Measurements from ENCODE around the gene PTCH2.

Gene PTCH2, protein sequence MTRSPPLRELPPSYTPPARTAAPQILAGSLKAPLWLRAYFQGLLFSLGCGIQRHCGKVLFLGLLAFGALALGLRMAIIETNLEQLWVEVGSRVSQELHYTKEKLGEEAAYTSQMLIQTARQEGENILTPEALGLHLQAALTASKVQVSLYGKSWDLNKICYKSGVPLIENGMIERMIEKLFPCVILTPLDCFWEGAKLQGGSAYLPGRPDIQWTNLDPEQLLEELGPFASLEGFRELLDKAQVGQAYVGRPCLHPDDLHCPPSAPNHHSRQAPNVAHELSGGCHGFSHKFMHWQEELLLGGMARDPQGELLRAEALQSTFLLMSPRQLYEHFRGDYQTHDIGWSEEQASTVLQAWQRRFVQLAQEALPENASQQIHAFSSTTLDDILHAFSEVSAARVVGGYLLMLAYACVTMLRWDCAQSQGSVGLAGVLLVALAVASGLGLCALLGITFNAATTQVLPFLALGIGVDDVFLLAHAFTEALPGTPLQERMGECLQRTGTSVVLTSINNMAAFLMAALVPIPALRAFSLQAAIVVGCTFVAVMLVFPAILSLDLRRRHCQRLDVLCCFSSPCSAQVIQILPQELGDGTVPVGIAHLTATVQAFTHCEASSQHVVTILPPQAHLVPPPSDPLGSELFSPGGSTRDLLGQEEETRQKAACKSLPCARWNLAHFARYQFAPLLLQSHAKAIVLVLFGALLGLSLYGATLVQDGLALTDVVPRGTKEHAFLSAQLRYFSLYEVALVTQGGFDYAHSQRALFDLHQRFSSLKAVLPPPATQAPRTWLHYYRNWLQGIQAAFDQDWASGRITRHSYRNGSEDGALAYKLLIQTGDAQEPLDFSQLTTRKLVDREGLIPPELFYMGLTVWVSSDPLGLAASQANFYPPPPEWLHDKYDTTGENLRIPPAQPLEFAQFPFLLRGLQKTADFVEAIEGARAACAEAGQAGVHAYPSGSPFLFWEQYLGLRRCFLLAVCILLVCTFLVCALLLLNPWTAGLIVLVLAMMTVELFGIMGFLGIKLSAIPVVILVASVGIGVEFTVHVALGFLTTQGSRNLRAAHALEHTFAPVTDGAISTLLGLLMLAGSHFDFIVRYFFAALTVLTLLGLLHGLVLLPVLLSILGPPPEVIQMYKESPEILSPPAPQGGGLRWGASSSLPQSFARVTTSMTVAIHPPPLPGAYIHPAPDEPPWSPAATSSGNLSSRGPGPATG

DNA sequence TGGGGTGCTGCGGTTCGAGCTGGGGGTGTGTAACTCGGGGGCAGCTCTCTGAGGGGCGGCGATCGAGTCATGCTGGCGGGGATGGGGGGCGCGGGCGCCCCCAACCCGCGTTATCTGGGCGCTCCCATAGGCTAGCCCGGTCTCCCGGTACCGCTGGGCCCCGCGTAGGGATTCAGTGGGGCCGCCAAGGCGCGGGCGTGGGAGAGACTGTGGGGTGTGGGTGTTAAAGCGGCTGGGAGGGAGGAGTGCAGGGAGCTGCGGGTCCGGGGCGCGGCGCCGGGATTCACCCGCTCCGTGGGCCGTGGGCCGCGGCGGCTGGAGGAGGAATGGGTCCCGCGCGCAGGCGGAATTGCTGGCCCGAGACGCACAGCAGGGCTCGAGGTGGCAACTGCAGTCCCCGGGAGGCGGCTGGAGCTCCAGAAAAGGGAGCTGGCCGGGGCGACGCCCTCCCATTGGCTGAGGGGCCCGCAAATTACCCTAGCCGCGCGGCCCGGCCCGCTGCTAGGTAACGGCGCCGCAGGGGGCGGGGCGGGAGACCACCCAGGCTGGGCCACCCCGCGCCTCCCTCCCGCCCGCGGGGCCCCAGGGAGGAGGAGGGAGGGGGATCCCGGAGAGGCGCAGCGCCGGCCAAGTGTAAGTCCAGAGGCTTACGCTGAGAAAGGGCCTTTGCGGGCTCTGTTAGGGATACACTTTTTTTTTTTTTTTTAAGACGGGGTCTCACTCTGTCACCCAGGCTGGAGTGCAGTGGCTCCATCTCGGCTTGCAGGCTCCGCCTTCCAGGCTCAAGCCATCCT, at the start of gene PTCH2:
PTCH2 (minus strand) TSS at position 392 of the 794 bp plus-strand sequence; CDS start at position 71, 321 bp downstream.
- no peak for DNase-seq

DNA sequence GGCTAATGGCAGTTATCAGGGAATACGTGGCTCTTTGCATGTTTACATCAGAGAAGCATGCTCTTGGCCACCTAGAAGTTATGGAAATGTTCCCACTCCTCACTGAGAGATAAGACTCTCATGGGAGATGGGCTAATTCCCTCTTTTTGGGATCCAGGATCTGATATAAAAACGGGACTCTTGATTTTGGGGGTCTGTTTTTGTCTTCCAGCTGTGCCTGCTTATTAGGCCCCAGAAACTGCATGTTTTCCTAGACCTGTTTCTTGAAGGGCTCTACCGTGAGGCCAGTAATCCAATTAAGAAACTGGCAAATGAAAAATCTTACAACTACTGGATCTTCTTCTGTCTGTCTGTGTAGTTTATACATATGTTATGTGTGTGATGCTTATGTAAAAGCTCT, 47.0 kb upstream of the PTCH2 start:
- DNase-seq = no peak

DNA sequence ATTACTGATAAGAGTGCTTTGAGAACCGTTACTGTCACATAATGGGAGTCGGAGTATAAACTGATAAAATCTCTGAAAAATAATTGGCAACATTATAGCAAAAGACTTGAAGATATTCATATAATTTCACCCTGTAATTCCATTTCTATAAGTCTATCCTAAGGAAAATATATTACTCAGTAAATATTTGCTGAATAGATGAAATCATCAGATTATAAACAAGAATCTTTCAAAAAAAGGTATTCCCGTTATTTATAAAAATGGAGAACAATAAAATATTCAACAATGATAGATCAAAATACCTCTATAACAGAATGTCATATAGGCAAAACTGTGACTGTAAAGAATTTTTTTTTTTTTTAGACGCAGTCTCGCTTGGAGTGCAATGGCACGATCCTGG, 42.4 kb upstream of the PTCH2 start:
- DNase-seq = no peak

DNA sequence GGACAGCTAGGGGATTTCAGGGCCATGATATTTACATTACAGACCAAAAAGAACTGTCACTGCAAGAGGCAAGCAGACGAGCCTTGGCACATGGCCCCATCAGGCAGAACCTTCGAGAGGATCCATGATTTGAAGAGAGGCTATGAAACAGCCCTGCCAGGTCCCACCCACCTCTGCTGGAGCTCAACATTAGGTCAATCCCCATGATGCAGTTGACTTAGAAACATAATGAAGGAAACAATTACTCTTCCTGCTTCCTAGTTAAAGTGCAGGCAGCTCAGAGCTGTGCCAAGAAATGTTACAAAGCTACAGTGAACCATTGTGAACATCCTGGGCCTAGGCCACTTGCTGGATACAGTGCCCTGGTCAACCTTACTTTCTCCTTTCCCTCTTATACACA, 41.7 kb upstream of the PTCH2 start:
- no peak for DNase-seq

- DNase-seq = no peak
Observed at GRCh38 chr1:44881011-44881632, 38.1 kb upstream of the PTCH2 start.

DNA sequence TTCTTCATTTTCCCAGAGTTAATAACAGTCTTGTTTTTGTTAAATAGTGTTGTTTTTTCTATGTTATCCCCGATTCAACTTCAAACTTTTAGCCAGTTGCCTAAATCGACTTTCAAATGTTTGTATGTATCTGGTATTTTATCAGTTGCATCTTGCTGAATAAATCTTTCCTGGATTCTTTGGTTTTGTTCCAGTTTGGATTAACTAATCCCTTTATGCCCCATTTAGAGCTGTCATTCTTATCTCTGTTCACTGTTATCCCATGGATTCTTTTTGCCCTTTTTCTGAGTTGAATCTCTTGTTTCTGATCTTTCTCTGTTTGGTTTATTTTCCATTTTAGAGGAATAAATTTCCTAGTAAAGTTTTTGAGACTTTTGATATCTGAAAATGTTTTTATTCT, 31.1 kb upstream of the PTCH2 start:
- DNase-seq = no peak

DNA sequence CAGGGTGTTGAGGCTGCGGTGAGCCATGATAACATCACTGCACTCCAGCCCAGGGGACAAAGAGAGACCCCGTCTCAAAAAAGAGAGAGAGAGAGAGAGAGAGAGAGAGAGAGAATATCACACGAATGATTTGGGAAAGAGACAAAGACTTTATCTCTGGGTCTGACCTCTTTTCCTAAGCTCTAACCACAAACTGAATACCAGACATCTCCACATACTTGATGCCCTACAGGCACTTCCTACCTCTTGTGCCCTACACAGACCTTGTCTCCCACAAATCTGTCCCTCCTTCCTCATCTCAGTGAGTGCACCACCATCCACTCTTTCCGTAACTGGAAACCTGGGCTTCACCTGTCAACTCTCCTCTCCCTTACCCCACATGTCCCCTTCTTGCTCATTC, 27.0 kb upstream of the PTCH2 start:
- DNase-seq = no peak

GRCh38 chr1:44867801-44868200, 24.7 kb upstream of the PTCH2 start:
- DNase-seq = no peak

- DNase-seq = no peak
Observed at GRCh38 chr1:44862829-44863401, 19.9 kb upstream of the PTCH2 start.

GRCh38 chr1:44860891-44861425, 17.9 kb upstream of the PTCH2 start:
- no peak for DNase-seq

DNA sequence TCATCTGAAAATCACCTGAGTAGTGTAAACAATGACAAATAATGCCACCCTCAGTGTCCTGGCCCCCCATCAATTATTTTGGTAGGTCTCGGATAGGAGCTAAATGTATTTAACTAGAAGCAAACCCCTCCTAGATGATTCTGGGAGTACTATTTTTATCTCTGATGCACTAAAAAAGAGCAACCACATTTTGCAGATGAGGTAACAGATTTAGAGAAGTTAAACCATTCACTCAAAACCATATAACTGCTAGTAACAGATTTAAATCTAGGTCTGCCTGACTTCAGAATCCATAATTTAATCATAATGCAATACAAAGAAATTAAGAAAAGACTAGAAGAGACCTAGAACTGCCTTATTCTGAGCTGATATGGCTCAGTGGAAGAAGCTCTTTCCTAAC, 17.3 kb upstream of the PTCH2 start:
- no peak for DNase-seq

- DNase-seq = no peak
Observed at GRCh38 chr1:44857446-44857845, 14.4 kb upstream of the PTCH2 start.

- no peak for DNase-seq
Observed at GRCh38 chr1:44855742-44856141, 12.7 kb upstream of the PTCH2 start.

GRCh38 chr1:44854970-44855369, 11.9 kb upstream of the PTCH2 start:
- DNase-seq = no peak

DNA sequence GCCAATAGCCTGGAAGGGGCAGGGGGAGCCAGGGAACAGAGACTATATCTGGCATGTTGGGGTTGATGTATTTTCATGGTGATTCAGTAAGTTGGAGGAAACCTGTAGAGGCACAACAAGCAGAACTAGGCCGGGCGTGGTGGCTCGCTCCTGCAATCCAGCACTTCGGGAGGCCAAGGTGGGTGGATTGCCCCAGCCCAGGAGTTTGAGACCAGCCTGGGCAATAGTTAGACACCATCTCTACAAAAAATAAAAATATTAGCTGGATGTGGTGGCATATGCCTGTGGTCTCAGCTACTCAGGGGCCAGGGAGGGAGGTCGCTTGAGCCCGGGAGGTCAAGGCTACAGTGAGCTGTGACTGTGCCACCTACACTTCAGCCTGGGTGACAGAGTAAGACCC, 10.1 kb upstream of the PTCH2 start:
- no peak for DNase-seq

GRCh38 chr1:44851308-44851707, 8.3 kb upstream of the PTCH2 start:
- no peak for DNase-seq

DNA sequence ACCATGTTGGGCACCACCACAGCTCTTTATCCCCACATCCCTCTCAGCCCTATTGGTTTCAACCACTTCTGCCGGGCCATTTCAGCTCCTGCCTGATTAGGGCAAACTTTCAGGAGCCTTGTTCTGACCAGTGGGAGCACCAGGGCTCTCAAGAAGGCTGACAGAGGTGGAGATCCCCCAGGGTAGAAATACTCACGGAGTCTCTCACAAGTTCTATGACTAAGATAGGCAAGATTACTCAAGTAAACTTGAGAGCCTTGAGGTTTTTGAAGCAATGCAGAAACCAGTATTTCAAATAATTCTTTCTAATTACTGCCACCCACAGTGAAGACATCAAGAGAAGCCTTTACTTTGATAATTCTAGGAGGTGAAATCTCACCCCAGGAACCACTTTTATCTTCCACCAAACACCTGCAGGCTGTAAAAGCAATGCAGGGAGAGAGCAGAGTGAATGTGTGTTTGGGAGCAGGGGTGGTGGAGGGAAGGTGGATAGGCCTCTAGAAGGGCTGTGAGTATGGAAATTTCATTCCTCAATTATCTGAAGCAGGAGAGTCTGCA, 6.6 kb upstream of the PTCH2 start:
- DNase-seq = no peak

DNA sequence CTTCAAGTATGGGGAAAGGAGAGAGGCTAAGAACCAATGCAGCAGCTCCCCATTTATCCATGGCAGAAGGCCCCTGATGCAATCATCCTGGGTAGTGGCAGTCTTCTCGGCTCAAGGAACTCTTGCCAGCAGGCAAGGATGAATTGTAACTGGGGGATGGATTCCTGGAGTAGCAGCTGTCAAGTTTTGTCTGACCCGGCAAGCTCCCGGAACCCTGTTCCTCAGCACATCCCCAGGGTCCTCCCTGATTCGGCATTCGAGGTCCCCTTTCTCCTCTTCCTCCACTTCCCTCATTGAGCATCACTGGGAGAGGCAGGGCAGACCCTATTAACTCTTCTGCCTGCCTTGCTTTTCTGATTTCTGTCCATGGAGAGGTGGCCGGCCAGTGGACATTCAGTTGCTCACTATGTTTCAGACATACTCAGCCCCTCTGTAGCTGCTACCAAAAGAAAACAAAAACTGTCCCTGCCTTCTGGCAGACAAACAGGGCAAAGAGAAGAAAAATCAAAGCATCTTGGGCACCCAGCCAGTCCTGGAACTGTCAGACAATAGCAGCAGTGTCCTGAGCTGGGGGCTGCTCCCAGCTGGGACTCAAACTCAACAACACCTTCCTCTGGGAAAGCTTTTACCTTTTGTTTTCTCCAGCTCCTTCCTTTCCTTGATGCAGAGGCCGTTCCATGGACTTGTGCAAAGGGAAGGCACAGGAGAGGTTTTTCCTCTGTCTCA, 5.6 kb upstream of the PTCH2 start:
- DNase-seq = no peak

GRCh38 chr1:44847845-44848244, 4.8 kb upstream of the PTCH2 start:
- DNase-seq = no peak

DNA sequence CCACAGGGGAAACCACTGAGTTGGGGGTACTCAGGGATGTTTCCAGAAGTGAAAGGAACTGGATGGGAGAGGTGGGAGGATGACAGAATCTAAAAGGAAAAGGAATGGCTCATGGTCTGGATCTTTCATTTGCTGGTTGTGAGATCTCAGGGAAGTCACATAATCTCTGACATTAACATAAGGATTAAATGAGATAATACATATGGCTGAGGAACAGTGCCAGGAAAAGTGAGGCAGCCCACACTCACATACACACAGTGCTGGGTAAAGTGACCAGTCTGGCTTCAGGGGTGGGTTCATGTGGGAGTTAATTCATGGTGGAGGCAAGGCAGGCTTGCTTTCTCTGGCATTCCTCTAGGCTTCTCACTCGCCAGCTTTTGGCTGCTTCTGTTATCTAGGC, 3.9 kb upstream of the PTCH2 start:
- no peak for DNase-seq

Data from CD4-positive, alpha-beta T cell treated with Interleukin-15 for 1 hour (primary cell).